Hypothalamus (tissue), 51 donors: Measurements from ENCODE around the gene CTNND2.

Experiments used
- DNase-seq, 51 donors: peaks; one replicate each; lab custom pipeline; 2025; lab: John Stamatoyannopoulos, UW

Gene CTNND2

DNA sequence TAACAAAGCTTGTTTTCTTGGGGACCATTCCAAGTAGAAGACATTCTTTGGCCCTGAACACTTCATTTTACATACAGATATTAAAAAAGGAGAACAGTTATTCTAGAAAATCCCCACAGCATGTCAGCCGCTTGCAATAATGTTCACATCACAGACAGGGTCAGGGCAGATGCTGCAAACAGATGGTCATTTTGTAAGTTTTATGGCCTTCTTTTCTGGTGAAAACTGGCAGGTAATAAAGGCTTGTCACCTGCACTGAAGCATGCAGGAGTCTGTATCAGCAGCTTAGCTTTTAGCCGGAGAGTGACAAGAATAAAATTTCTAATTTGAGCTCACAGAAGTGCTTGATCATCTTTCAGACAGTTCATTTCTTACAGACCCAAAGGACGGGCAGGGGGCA is 922.3 kb downstream of the CTNND2 start:
- DNase-seq: no peak

DNA sequence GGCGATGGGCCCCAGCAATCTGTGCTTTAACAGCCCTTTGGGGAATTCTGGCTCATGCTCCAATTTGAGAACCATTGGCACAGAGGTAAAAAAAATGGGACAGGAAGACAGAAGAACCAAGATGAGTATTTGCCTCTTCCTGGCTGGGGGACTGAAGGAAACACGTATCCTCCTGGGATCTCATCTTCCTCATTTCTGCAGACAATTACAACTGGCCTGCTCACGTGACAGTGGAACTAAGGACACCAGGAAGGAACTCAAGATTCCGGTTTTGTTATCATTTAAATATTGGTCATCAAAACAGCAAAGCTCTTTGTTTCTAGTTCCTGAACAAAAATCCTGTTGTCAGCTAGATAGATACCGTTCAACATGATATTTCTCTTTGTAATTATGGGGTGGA is 927.2 kb downstream of the CTNND2 start:
- DNase-seq: no peak

DNA sequence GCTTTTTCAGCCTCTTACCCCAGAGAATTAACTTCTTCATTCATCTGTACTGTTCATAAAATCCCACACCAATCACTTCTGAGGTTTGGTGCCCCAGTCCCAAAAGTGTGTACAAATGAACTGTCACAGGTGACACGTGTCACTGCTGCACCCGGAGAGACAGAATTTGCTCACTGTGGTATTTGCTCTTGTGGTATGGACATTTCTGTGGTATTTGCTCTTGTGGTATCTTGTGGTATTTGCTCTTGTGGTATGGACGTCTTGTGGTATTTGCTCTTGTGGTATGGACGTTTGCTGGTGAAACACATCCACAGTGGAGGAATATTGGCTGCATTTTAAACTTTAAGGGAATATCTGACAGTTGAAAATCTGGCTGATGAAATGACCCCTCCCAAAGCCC is 928.3 kb downstream of the CTNND2 start:
- no peak for DNase-seq

DNA sequence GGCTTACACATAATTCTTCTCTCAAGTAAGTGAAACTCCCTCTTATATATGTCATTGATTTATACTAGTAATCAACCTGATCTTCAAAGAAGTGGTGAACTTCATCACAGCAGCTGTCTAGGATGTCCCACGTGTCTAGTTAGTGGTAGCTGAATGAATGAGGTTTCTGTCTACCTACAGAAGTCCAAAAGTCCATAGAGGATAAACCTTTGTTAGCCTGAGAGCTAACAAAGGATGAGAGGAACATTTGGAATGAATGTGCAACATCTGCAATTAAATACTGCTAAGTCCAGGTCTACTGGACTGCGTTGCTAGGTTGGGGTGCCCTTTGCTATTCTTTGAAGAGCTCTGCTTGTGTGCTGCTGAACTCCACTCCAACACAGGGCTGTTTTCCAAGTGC is 929.4 kb downstream of the CTNND2 start:
- DNase-seq: no peak

DNA sequence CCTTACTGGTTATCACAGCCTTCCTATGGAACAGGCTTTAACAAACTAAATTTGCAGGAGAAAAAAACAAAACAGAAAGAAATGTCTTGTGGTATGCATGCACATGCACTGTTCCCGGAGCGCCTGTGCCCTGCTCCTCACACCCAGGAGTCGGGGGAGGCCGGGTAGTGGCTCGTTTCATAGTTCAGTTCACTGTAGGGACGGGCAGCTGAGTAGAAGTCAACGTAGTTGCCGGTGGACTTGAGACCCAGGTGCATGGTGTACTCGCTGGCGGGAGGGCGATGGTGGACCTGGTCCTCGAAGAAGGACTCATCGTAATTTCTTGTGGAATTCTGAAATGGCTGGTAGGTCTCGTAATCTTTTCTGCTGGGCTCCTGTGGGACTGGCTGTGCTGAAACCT is 930.9 kb downstream of the CTNND2 start:
- no peak for DNase-seq

DNA sequence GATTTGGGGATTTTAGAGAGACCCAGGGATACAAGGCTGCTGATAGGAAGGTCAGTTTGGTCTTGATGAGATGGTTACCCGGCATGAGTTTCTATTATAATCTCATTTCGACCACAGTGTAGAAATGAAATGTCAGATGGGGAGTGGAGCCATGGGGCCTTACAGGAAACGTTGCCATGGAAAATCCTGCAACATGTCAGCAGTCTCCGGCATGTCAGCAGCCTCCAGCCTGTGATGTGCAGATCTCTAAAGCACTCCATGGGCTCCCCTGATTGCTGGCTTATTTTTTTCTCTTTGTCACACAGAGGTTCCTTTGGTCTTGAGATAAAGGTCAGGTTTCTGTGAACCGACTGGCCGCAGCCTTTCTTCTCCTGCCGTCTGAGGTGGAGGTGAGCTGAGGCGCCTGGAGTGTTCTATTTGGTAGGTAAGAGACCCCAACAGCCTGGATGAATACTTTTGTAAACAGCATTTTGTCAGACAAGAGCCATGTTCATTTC is 934.5 kb downstream of the CTNND2 start:
- no peak for DNase-seq

DNA sequence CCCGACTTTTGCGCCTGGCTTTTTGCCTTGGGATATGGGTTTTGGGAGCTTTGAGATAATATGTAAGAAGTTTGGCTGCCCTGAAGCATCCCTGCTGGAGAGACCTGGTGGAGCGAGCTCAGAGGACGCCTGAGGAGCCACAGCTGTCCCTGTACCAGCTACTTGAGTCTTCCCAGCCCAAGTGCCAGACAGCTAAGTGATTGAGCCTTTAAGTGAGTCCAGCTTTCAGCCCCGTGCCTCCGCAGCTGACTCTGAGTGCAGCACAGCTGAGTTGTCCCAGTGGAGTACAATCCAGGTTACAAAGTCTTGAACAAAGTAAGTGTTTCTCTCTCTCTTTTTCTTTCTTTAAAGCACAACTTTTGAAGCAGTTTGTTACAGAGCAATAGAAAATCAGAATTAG is 939.4 kb downstream of the CTNND2 start:
- DNase-seq: no peak

DNA sequence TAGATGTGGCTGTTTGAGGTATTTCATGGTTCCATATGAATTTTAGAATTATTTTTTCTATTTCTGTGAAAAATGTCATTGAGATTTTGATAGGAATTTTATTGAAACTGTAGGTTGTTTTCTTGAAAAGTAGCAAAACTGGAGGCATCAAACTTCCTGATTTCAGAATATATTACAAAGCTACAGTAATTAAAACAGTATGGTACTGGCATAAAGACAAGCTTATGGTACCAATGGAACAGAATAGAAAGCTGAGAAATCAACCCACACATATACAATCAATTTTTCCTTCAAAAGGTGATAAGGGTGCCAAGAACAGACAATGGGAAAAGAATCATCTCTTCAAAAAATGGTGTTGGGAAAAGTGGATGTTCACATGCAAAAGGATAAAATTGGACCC is 945.5 kb downstream of the CTNND2 start:
- no peak for DNase-seq

DNA sequence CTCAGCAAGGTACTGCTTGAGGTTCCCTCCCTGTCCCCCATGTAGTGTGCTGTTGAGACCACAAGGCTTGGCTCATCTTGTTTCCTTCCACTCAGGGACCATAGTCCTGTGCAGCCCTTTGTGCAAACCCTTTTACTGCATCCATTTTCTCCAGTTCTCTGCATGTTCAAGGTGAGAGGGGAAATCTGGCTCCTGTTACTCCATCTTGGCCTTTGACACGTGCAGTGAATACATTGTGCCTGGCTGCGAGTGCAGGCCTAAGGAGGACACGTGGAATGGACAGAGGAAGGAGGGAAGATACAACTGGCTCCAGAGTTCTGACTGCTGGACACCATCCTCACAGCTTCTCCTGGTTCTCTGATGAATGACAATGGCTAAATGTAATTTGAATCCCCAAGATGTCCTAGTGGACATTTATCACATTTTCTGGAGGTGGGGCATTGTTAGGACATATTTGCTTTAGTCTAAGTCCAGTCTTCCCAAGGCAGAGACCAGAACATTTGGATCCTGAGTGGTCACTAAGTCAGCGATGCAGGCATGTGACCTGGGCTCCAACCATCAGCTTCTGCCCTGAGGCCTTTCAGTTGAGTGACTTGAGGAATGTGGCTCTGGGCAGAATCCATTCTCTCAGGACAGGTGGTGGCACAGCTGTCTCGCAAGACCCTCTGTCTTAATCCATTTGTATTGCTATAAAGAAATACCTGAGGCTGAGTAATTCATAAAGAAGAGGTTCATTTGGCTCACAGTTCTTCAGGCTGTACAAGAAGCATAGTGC is 954.2 kb downstream of the CTNND2 start:
- no peak for DNase-seq

DNA sequence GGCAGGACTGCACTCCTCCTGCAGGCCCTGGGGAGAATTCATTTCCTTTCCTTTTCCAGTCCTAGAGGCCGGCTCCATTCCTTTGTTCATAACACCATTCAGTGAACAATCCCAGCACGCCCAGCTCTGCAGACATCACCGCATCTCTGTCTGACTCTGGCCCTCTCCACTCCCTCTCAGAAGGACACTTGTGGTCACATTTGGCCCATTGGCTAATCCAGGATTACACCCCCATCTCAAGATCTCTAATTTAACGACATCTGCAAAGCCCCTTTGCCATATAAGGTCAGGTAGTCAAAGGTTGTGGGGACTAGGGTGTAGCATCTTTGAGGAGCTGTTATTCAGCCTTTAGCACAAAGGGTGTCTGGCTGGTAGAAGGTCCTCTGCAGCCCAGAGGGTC is 958.2 kb downstream of the CTNND2 start:
- DNase-seq: no peak

DNA sequence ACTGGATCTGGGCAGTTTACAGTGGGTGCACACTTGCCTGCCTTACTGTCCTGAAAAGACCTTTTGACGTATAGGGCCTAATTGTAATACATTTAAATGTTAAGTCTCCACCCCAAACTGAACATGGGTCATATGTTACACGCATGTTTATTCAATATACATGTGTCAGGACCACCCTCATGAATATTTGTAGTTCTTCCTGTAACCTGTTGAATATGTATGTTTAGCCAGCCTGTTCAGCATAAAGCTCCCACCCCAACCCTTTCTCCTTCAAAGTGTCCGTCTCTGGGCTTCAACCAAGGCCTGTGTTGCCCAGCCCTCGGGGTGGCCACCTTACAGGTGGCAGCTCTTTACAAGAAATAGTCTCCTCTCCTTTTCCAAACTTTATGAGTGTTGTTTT is 962.3 kb downstream of the CTNND2 start:
- no peak for DNase-seq

DNA sequence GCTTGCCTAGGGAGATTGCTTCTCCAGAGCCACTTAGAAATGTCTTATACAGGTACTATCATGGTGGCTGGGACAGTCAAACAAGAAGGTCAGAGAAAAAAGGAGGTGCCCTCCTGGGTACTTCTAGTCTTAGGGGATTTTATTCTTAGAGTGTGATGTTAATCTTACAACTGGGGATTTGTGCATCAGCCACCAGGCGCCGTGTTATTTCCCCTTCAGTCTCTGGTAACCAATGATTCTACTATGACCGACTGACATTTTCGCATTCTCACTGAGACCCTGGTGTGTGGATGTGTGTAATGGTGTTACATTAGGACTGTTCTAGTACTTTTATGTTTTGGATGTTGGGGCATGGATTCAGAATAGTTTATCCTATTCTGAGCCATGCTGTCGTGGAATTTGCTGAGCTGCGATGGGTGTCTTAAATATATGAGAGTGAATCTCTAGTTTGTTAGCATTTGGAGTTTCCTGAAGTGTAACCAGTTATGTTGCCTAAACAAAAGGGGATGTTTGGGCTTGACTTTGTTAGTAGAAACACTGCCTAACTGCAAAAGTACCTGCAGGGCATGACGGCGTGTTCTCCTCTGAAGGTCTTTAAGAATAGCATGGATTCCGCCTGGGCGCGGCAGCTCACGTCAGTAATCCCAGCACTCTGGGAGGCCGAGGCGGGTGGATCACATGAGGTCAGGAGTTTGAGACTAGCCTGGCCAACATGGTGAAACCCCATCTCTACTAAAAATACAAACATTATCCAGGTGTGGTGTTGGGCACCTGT is 968.0 kb downstream of the CTNND2 start:
- no peak for DNase-seq

DNA sequence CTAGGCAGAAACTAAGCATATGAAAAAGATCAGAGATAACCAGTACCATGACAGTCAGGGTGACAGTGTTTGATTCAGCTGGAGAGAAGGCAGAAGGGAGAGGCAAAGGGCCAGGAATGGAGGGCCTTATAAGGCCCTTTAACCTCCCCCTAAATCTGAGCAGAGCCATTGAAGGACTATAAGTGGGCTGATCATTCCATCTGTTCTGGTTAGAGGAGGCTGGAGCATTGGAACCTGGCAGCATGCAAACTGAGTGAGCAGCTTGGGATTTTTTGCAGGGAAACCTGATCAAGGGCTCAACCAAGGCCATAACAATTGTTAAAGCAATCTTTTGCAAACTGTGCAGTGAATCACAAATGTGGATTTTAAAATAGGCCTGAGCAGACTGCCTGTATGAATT is 968.7 kb downstream of the CTNND2 start:
- DNase-seq: no peak

DNA sequence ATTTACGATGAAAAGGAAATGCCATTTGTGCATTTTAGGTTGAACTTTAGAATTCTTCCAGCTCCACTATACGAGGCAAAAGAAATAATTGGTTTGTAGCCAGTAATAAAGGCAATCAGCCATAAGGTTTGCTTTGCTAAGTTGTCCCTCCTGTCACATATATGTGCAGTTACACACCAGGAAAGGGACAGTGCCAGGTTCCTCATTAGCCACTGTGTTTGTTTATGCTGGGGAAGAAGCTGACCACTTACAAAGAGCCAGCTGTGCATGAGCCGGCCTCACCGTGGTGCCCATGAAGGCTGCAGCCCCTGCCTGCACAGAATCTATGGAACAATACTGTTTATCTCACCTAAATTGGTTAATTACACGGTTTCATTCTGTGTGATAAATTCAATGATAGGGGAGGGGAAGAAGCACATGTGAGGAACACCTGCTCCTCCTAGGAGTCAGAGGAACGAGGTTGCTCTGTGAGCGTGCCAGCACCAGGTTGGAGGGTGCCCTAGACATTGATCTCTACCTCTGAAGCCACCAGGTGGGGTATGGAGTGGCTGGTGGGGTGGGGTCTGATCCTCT is 969.4 kb downstream of the CTNND2 start:
- no peak for DNase-seq

DNA sequence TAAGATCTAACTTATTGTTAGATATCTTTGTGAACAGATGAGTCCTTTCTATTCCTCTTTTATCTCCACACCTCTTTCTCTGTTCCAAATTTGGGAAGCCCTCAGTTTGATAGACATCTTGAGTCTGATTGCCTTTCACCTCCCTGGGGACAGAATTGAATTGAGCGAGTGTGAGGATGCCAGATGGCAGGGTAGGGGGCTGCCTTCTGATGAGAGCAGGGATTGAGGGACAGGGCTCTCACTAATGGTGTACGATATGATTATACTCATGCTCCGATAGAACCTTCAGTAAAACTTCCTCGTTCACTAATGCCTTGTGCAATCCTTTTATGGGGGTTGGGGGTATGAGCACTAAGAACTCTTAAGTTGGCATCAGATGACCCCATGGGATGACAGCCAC is 971.1 kb downstream of the CTNND2 start:
- DNase-seq: no peak

DNA sequence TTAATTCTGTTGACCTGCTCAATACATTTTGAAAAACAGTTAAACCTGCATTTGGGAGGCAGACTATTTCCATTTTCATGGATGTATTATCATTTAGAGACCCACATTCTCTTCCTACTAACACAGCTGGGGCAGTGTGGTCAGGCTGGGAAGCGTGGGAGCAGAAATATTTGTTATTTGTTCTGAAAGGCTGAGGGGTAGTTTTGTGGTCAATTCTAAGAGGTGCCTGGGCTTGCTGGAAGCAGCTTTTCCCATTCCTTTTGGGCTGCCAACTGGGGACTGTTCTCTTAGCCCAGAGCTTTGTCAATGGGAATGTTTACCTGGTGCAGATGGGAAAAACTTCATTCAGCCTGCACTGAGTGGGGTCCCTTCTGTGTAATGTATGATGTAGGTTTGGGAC is 971.8 kb downstream of the CTNND2 start:
- DNase-seq: no peak

DNA sequence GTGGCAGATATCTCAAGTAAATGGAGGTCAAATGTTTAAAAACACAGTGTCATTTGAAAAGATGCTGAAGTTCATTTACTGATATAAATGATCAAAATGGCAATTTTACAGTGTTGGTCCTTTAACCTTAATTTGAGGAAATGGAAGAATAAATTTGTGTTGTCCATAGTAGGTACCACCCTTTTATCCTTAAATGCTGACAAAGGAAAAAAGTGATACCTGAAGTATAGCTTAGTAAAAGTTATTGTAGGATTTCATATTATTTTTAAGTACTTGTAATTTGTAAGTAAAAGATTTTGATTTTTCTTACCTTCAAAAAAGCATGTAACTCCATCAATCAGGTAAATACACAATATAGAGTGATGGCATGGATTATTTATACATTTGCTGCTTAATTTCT is 976.6 kb downstream of the CTNND2 start:
- DNase-seq: no peak

DNA sequence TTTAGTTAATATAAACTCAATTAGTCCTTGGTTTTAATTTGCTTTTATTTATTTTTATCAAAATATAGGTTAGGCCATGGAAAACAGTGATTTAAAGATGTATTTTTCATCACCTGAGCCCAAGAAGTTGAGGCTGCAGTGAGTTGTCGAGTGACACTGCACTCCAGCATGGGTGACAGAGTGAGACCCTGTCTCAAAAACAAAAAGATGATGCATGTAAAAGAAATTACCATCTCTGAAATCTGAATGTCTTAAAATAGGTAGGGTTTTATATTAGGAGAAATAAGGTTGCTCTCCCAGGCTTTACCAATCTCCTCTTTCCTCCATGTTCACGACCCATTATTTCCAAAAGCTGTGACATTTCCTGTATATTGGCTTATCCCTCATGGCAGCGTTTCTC is 980.9 kb downstream of the CTNND2 start:
- no peak for DNase-seq
